COLO668 (cell line): ENCODE measurements around the gene OTULINL.

Experiments
- DNase-seq: peaks from one replicate; lab custom pipeline; 2025; ENCODE audit not compliant: unreplicated experiment; lab: John Stamatoyannopoulos, UW

OTULINL gene

DNA sequence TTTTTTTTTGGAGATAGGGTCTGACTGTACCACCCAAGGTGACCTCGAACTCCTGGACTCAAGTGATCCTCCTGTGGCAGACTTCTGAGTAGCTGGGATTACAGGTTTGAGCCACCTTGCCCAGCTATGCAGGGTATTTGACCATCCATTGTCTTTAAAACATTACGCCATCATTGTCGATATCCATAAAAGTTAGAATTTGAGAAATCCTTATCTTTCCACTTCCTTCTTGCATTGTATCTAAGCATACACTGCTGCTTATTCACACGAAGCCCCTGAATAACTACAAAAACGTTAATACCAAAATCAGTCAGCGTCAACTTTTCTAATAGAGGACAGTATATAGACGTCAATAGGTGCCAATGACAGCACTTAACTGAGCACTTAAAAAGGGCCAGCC lies 5.4 kb upstream of the OTULINL start:
- no peak for DNase-seq

DNA sequence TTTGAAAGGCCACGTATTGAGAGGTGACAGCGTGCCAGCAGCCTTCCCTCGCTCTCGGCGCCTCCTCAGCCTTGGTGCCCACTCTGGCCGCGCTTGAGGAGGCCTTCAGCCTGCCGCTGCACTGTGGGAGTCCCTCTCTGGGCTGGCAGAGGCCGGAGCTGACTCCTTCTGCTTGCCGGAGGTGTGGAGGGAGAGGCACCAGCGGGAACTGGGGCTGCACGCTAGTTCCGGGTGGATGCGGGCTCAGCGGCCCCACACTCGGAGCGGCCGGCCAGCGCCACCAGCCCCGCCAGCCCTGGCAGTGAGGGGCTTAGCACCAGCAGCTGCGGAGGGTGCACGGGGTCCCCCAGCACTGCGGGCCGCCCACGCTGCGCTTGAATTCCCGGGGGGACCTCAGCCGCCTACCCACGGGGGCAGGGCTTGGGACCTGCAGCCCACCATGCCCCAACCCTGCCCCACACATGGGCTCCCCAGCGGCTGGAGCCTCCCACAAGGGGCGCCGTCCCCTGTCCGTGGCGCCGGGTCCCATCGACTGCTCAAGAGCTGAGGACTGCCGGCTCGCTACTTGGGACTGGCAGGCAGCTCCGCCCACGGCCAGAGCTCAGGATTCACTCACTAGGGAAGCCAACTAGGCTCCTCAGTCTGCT lies 4.4 kb upstream of the OTULINL start:
- no peak for DNase-seq

DNA sequence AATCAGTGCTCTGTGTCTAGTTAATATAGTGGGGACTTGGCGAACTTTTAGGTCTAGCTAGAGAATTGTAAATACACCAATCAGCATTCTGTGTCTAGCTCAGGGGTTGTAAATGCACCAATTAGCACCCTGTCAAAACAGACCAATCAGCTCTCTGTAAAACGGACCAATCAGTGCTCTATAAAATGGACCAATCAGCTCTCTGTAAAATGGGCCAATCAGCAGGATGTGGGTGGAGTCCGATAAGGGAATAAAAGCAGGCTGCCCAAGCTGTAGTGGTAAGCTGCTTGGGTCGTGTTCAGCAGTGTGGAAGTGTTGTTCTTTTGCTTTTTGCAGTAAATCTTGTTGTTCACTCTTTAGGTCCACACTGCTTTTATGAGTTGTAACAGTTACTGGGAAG lies 3.6 kb upstream of the OTULINL start:
- no peak for DNase-seq

DNA sequence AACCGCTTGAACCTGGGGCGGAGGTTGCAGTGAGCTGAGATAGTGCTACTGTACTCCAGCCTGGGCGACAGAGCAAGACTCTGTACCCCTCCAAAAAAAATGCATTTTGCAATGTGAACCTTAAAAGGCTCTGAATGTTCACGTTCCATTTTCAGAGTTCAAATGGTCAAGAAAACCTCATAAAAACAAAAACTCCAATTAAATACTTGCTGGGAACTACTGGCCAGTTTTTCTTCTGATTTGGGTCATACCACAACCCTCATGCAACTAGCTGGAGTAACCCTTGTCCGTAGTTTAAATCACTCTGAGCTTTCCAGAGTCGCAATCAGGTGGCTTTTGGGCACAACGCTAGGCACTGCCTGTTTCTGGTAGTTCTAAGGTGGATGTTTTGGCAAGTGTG lies 2.3 kb upstream of the OTULINL start:
- no peak for DNase-seq

DNA sequence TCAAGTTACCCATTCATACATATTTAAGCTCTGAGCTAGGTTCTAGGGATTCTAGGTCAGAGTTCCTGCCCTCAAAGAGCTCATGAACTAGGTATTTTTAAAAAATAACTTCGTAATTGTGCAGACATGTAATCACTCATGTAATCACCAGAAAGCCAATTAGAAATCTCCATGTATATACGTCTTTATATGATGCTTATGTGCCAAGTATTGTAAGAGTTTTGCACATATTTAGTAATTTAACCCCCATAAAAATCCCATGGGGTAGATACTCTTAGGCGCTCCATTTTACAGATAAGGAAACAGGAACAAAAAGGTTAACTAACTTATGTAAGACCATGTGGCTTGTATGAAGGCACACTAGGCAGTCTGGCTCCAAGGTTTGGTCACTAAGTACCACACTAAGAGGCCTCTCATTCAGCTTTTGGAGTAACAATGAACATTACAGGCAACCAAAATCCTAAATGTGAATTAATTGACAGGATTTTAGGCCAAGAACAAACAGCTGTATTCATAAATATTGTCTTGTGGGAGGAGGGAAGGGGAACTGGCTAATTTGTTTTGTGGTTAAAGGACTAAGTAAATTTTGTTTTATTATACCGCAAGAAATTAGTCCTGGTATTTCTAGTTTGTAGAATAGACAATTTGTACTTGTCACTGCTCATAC lies 1.7 kb upstream of the OTULINL start:
- no peak for DNase-seq

DNA sequence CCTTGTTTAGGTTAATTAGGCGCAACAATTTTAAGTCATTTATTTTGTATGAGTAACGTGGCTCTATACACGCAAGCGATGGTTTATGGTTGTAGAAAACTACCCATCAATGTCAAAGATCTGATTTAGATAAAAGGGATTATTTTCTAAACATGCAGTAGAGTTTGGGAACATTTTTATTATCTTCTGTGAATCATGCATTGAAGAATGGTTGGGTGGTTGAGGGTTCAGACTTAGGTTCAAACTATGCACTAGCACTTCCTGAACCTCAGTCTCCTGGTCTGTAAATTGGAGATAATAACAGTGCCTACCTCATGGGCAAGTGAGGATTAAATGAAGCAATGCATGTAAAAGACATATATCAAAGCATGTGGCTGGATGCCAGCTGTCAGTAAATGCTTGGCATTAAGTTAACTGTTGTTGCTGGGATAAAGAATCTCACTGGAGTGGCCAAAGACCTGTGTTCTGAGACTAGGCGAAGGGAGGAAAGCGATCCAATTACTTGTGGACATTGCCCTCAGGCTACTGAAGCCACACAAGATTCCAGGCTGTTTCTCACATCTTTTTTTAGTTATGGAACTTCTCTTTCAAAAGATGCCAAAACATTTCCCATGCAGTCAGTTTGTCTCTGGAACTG lies 1.1 kb upstream of the OTULINL start:
- peak; percentile 56 for DNase-seq

DNA sequence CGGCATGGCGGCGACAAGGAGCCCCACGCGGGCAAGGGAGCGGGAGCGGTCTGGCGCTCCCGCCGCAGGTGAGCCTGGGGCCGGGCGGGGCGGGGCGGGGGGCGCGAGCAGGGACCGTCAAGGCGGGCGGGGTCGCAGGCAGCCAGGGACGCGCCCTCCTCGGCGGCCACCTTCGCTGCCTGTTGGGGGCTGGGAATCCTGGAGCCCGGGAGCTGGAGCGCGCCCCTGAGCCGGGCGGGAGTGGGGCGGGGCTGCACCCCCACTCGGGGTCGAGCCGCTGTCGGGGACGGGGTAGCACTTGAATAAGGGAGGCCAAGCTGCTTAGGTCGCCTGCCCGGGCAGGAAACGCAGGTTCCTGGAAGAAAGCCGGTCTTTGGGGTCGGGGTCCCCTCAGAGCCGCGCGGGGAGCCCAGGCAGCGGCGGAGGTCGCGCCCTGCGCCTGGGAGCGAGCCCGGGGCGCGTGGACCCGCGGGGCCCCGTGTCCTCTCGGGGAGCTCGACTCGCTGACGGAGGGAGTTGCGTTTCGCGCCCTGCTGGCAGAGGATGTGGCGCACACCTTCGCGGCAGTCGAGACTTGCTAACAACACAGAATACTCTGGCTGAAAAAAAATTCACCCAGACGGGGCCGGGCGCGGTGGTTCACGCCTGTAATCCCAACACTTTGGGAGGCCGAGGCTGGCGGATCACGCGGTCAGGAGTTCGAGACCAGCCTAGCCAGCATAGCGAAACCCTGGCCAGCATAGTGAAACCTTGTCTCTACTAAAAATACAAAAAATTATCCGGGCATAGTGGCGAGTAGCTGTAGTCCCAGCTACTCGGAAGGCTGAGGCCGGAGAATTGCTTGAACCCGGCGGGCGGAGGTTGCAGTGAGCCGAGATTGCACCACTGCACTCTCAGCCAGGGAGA lies 552 bp downstream of the OTULINL start:
- DNase-seq: peak; percentile 82

DNA sequence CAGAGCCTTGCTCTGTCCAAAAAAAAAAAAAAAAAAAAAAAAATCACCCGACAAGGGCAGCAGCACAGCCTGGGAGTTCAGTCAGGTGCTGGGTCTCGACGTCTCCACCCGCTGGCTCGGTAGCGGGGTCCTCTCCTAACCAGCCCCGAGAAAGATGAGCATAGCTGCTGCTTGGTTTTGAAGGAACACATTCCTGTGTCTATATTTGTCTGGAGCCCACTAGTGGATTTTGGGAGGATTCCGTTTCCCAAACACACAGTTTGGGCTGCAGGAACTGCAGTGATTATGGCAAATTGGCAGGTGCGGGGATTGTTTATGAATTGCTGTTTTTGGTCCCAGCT lies 1.2 kb downstream of the OTULINL start:
- DNase-seq: no peak

DNA sequence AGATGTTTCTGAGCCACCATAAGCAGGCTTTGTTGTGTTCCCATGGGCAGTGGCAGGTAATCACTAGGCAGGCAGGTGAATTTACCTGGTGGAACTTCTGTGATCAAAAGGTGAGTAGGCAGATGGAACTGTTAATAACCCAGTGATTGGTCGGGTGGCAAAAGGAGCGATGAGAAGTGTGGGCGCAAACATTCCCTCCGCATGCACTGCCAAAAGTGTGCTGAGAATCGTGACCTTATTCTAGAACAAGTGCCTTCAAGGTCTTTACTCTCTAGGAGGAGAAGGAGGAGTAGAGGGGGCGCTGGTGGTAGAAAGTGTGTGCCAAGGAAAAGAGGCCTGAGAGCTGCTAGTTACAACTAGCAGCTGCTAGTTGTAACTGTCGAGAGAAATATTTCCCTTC lies 3.3 kb downstream of the OTULINL start:
- no peak for DNase-seq

DNA sequence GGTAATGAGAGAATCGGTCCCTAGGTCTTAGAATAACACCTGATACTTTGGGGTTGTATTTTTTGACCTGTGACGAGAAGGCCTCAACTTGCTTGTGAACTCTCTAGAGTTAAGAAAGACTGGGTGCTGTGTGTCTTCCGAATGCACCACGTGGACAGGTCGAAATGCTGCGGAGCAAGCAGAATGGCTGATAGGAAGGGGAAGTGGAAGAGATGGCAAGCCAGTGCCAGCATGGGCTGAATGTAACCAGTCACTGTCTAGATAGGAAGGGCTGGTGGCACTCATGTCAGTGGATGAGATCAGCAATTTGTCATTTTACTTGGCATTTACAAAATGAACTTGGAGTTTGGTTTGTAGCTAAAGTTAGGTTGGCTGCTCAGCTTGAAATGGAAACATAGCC lies 5.6 kb downstream of the OTULINL start:
- no peak for DNase-seq

DNA sequence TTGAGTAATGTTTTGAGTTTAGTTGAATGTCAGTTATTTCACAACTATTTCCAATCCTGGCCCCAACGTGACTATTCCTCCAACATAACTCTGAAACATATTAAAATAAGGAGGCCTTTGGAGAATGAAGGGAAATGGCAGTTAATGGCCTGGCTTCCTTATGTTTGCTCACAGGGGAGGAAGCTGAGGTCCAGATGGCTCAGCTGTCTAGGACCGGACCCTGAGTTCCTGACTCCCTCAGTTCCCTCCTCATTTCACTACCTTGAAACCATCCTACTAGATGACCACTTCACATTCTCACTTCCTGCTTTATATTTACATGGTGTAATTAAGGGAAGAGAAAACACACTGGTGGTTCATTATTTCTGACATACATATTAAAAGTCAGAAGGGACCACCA lies 6.6 kb downstream of the OTULINL start:
- DNase-seq: no peak

DNA sequence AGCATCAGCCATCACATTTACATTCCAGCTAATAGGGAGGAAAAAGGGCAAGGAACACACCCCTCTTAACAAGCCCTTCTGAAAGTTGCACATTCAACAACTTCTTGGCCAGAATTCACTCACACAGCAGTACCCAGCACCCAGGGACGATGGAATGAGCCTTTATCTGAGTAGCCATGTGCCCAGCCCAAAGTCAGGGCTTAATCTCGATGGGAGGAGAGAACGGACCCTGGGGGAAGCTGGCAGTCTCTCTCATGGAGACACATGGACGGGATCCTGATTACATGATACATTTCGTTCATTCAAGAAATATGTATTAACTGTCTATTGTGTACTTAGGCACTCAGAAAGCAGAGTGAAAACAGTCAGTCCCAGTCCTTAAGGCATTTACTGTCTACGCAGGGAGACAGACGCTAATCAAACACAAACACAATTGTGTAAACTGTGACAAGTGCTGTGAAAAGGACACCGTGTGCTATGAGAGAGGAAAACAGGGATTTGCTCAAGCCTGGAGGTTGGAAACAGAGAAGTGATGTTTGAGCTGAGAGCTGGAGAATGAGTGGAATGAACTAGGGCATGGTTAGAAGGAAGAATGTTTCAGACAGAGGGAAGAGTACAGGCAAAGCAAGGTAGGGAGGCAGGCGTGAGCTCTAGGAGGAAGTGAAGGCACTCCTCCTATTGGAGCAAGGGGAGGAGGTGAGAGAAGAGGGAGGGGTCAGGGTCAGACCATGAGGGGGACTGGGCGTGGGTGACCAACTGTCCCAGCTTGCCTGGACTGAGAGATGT lies 7.4 kb downstream of the OTULINL start:
- peak; percentile 57 for DNase-seq

DNA sequence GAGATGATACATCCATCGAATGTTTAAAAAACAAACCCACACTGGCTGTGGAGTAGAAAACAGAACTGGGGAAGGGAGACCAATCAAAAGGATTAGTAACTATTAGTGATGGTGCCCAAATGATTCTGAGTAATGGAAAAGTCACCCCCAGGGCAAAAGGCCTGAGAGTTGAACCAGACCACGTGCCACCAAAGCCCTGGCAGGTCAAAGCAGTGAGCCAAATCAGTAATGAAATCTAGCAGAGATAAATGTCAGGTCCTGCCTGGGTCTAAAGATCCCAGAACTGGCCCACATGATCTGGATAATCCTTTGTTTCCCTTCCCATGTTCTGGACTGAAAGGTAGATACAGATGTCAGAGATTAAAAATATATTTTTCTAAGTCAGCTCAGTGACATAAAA lies 9.4 kb downstream of the OTULINL start:
- DNase-seq: no peak

DNA sequence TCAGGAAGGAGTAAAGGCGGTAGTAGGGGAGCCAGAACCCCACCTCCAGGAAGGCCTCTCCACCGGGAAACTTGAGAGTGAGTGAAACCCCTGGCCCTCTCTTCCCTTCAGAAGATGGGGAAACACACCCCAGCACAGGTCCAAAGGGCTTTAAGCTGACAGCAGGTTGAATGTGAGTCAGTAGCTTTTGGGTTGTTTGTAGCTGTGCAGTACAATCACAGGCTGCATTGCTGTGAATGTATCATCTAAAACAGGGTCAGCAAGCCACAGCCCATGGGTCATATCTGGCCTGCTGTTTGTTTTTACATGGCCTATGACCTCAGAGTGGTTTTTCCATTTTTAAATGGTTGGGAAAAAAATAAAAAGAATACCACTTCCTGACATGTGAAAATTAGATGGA lies 10.0 kb downstream of the OTULINL start:
- no peak for DNase-seq

DNA sequence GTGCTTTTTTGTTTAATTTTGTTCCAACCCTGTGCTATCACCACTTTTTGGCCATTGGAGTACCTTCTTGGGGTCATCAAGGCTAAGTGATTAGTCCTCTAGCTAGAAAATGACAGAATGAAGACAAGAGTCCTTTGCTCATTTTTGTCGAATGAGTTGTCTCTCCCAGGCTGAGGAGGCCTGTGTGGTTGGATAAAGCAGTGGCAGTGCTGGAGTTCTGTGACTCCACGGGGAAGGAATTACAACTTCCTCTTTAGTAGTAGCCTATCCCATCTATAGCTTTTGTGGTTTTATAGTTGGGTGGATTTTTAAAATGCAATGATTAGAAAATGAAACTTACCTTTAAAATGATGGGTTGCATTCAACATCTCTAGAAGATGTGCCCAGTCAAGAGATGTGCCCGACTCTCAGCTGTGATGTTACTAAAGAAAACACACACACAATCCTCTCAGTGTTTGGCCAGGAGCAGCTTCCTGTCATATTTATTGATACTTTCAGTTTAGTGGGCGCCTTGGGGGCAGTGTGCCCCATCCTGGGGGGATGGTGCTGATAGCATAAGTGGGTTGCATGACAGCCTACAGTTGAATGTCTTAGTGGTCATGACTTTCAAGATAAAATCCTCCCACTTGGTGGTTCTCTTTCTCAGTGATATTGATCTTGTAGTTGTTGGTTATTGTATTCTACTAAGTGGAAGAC lies 11.9 kb downstream of the OTULINL start:
- no peak for DNase-seq

DNA sequence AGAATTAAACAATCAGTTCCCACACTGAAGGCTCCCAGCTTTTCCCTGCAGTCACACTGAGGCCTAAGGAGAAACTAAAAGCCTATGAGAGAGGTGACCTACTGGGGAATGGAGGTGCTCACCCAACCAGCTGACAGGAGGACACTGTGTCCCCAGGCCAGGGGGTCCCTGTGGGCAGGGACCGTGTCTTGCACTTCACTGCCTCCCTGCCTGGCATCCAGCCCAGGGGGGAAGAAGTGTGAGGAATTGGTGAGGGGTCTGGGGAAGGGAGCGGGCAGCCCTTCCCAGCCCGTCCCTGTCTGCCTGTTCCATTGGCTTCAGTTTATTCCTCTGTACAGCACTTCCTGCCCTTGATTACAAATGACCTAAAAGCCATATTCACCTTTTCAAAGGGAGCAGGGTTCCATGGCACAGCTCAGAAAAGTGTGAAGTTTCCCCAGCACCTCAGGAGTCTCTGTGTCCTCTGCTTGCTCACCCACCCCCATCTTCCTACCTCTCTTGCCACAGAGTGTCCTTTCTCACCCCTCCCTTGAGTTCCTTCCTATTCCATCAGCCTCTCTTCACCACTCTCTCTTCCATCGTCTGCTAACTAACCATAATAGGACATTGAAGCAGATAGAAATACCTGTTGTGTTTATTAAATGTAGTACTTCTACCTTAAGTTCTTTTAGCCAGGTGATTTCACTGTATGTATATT lies 12.9 kb downstream of the OTULINL start:
- no peak for DNase-seq

DNA sequence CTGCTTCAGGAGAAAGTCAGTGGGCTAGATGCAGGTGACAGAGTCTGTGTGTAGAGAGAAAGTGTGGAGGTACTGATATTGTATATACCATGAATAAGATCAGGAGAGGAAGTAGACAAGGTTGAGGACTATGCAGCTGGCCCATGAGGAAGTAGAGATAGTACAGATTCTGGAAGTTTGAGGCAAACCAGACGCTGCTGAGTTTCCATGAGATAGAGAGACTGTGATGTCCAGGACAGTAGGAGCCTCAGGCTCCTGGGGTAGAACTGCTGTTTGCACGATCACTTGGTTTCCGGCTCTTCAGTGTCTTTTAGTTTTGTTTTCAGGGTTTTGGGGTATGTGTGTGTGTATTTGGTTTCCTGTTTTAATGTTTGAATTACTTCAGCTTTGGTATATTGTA lies 13.6 kb downstream of the OTULINL start:
- no peak for DNase-seq

DNA sequence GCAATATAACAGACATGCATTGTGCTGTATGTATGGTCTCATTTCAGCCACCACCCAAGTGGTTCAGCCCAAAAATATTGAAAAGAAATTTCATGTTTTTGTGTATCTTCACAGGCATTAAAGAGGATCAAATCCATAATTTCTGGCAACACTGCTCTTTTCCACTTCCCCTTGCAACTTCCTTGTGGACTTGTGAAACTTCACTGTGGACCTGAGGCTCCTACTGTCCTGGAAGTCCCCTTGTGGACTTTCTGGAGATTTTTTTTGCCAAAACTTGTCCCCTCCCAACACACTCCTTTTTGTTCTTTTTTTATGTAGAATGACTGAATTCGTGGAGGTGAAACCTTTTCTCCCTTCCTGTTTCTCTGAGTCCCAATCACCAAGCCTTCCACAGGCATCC lies 14.3 kb downstream of the OTULINL start:
- no peak for DNase-seq

DNA sequence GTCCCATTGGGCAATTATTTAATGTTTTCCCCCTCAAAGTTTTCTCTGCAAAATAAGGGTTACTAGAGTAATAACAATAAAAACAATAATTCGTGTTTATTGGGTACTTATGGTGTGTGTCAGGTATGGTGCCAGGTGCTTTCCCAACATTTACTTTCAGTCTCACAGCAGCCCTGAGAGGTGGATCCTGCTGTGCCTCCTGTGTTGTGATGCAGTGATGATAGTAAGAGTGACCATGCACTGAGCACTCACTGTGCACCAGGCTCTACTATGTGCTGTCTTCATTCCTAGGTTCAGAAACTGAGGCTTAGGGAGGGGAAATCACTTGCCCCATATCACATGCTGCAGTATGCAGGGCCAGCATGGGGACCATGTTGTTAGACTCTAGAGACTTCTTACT lies 15.5 kb downstream of the OTULINL start:
- no peak for DNase-seq

DNA sequence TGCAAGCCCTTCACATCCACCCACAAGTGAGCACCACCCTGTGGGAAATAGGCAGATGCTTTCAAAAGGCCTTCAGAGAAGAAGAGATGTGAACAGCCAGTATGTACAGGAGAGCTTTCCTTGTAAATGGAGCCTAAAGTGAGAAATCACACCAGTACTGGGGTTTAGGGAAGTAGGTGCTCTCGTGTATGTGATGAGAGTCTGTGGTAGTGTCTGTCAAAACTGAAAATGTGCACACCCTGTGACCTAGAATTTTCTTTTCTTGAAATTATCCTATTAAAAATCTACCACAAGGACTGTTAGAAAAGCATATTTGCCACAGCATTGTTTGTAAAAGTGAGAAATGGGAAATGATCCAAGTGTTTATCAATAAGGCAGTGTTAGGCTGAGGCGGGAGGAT lies 16.6 kb downstream of the OTULINL start:
- no peak for DNase-seq
